GM12874 (cell line): ENCODE results near the gene PRAMEF26.
"Not testable (repeated sequence)": the region's sequence is repeated elsewhere in the genome, so short reads cannot be mapped to it uniquely, and the experiment has no call there.

Experiments
- TF ChIP-seq, protein P1 (sequence below): IDR thresholded peaks from 2 replicates; pipeline ENCODE4 v1.5.1; 2011; ENCODE audit warnings: low read depth, mild to moderate bottlenecking, control low read depth, low read length, moderate library complexity; ENCODE audit not compliant: insufficient read depth

PRAMEF26 gene

DNA sequence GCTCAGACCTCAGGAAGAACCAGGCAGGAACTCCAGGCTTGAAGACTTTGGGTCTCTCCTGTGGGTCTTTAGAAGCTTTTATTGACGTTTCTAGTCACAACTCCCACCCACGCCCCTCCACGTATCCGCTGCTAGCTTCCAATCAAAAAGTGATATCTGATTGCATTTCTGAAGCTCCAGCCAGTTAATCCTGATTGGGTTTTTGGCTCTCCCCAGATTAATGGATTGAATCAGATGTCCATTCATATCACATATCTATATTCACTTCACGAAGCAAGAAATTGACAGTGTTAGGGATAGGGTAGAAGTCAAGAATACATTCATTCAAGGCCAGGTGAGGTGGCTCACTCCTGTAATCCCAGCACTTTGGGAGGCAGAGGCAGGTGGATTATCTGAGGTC is at the start of gene PRAMEF26:
Gene PRAMEF26 (minus strand): TSS at position 101 of the 400 bp plus-strand sequence. CDS start 2,914 bp downstream, outside the sequence.
- TF ChIP-seq, protein P1, sequence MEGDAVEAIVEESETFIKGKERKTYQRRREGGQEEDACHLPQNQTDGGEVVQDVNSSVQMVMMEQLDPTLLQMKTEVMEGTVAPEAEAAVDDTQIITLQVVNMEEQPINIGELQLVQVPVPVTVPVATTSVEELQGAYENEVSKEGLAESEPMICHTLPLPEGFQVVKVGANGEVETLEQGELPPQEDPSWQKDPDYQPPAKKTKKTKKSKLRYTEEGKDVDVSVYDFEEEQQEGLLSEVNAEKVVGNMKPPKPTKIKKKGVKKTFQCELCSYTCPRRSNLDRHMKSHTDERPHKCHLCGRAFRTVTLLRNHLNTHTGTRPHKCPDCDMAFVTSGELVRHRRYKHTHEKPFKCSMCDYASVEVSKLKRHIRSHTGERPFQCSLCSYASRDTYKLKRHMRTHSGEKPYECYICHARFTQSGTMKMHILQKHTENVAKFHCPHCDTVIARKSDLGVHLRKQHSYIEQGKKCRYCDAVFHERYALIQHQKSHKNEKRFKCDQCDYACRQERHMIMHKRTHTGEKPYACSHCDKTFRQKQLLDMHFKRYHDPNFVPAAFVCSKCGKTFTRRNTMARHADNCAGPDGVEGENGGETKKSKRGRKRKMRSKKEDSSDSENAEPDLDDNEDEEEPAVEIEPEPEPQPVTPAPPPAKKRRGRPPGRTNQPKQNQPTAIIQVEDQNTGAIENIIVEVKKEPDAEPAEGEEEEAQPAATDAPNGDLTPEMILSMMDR: not testable (repeated sequence)

DNA sequence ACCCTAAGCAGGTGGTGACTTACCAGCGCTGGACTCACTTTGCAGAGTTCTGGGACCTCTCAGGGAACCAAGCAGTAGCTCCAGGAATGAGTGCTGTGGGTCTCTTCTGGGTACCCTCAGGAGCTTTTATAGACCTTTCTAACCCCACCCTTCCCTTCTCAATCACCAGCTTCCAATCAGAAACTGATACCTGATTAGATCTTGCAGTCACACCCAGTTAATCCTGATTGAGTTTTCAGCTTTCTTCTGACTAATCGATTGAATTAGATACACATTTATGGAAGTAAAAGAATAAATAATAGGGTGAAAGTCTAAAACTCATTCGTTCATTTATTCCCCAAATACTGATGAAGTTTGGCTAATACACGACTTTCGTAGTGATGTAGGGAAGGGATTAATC is 45.5 kb upstream of the PRAMEF26 start, which contains the start of gene PRAMEF13:
Gene PRAMEF13 (minus strand): TSS at position 101 of the 400 bp plus-strand sequence. CDS start 1,820 bp downstream, outside the sequence.
- TF ChIP-seq, protein P1: not testable (repeated sequence)

DNA sequence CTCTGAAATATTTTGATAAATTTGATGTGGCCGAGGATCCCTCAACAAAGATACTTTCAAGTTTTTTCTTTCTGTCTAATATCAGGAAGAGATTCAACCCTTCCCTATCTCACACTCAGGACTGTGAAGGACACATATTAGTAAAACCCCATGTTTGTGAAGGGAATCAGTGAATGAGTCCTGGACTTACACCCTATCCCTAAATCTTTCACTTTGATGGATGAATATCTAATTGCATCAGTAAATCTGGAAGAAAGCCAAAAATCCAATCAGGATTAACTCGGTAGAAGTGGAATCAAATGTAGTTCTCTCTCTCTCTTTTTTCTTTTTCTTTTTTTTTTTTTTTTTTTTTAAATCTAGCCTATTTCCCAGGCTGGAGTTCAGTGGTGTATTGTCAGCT is 15.7 kb upstream of the PRAMEF26 start, which contains the start of gene PRAMEF9:
Gene PRAMEF9 (plus strand): TSS at position 301 of the 400 bp plus-strand sequence. CDS start 3,433 bp downstream, outside the sequence.
- TF ChIP-seq, protein P1: not testable (repeated sequence)

DNA sequence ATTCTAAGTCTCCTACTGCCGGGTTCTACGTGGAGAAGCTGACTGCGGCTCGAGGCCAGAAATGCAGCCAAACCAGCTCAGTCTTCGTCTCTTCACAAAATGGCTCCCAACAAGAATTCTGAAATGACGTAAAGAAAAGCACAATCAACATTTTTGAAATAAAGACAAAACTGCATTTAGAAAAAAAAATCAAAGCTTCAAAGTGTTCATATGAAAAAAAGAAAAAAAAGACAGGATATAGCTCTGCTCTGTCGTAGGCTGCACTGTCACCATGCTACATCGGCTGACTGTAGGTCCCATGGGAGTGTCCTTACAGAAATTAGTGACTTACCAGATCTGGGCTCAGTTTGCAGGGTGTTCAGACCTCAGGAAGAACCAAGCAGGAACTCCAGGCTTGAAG is 9.7 kb upstream of the PRAMEF26 start, which contains the start of gene HNRNPCL4:
Gene HNRNPCL4 (minus strand): TSS at position 101 of the 400 bp plus-strand sequence. CDS start 164 bp downstream, outside the sequence.
- TF ChIP-seq, protein P1: not testable (repeated sequence)

DNA sequence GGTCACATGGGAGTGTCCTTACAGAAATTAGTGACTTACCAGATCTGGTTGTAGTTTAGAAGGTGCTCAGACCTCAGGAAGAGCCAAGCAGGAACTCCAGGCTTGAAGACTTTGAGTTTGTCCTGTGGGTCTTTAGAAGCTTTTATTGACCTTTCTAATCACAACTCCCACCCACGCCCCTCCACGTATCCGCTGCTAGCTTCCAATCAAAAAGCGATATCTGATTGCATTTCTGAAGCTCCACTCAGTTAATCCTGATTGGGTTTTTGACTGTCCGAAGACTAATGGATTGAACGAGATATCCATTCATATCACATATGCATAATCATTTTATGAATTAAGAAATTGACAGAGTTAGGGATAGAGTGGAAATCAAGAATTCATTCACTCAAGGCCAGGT is 39.1 kb downstream of the PRAMEF26 start, which contains the start of gene HNRNPCL2:
Gene HNRNPCL2 (minus strand): TSS at position 101 of the 400 bp plus-strand sequence. CDS start 454 bp downstream, outside the sequence.
- TF ChIP-seq, protein P1: not testable (repeated sequence)
